K562 (cell line): ENCODE measurements around the gene KRTAP12-2. TPM values are rescaled to one million over a fixed set of nuclear protein-coding genes. Genes with fewer than 3 reads are reported as not detected.

Experiments used
- ATAC-seq: fragments of 200-7000 bp; cut with Tn5 transposase; 3 replicates; pipeline ENCODE4 v1.9.1; 2020; ENCODE audit warnings: moderate library complexity
- BruUV-seq: library from RNA; stranded (reverse); fragments of 400-500 nt; replicated peaks from 2 replicates; lab custom pipeline; 2021; lab: Mats Ljungman, UMichigan
- CTCF ChIA-PET: fragments of 300-600 bp; formaldehyde crosslinking; extraction: SDS; loops from one replicate; lab custom pipeline; 2021; ENCODE audit warnings: low intra/inter-chr PET ratio; lab: Yijun Ruan, JAX
- POLR2A ChIA-PET: fragments of 300-600, 350-650 bp; sonication (Branson Sonifier 250); formaldehyde crosslinking; extraction: SDS; loops from one replicate; lab custom pipeline; 2021; ENCODE audit warnings: antibody characterized with exemption, inconsistent platforms; lab: Yijun Ruan, JAX
- DNase-seq, 4 experiments: peaks; one replicate each; pipeline versions ENCODE4 v3.0.0 to v3.0.0-alpha.2; 2011 to 2018; ENCODE audit warnings: low spot score in 3 of 4, mixed read lengths in 3 of 4; ENCODE audit errors: extremely low read depth in 1 of 4
- FAIRE-seq: peaks from 2 replicates; lab custom pipeline; 2011; peaks lifted over from hg19 to GRCh38; lab: Jason Lieb, UNC
- H2AFZ ChIP-seq: 2 replicates; pipeline ENCODE4 v1.6.0; 2011; ENCODE audit warnings: low read depth, low read length, control low read depth, inconsistent platforms
- H3K27ac ChIP-seq: fragments of 200-600 bp; 3 replicates; pipeline ENCODE4 v1.8.0; 2011; ENCODE audit warnings: low read depth, mild to moderate bottlenecking, control low read depth, inconsistent platforms, low read length, moderate library complexity, mixed read lengths; ENCODE audit errors: extremely low read depth
- H3K27me3 ChIP-seq, 2 experiments: fragments of 300-600 bp in 1 of 2; 2 replicates in 1 of 2; 3 replicates in 1 of 2; pipeline versions ENCODE4 v1.6.0 to v1.8.0; 2011; ENCODE audit warnings: inconsistent platforms in 2 of 2, low read length in 2 of 2, mild to moderate bottlenecking in 1 of 2, mixed read lengths in 1 of 2, moderate library complexity in 1 of 2; ENCODE audit not compliant: control insufficient read depth in 2 of 2, insufficient read depth in 2 of 2
- H3K36me3 ChIP-seq: fragments of 300-600 bp; 3 replicates; pipeline ENCODE4 v1.8.0; 2011; ENCODE audit warnings: mild to moderate bottlenecking, low read length, inconsistent platforms; ENCODE audit not compliant: control insufficient read depth, insufficient read depth
- H3K4me1 ChIP-seq, 2 experiments: fragments of 200-600 bp in 1 of 2; replicated peaks in 1 of 2; 2 replicates in 1 of 2; 3 replicates in 1 of 2; pipeline versions ENCODE4 v1.5.1 to v1.8.0; 2011; ENCODE audit warnings: inconsistent platforms in 2 of 2, low read length in 2 of 2, mild to moderate bottlenecking in 1 of 2, mixed read lengths in 1 of 2, moderate library complexity in 1 of 2; ENCODE audit not compliant: control insufficient read depth in 2 of 2, insufficient read depth in 2 of 2
- H3K4me2 ChIP-seq: 2 replicates; pipeline ENCODE4 v1.6.1; 2011; ENCODE audit warnings: low read length, control low read depth, inconsistent platforms, mixed read lengths; ENCODE audit not compliant: insufficient read depth
- H3K4me3 ChIP-seq: fragments of 200-600 bp; sonication (generic), shearing (Covaris generic); 2 replicates; pipeline ENCODE4 v1.5.1; 2016; ENCODE audit warnings: control low read depth, inconsistent platforms
- H3K79me2 ChIP-seq: fragments of 200-600 bp; 3 replicates; pipeline ENCODE4 v1.8.0; 2011; ENCODE audit warnings: low read length, inconsistent platforms; ENCODE audit not compliant: control insufficient read depth, insufficient read depth
- H3K9ac ChIP-seq, 2 experiments: 2 replicates each; pipeline versions ENCODE4 v1.6.0 to v1.6.1; 2011; ENCODE audit warnings: low read depth in 2 of 2, low read length in 2 of 2, control low read depth in 1 of 2, inconsistent platforms in 1 of 2, mild to moderate bottlenecking in 1 of 2, mixed read lengths in 1 of 2; ENCODE audit not compliant: insufficient read depth in 1 of 2
- H3K9me1 ChIP-seq: one replicate; pipeline ENCODE4 v1.6.0; 2011; ENCODE audit warnings: inconsistent platforms, mild to moderate bottlenecking, low read length, moderate library complexity; ENCODE audit not compliant: control insufficient read depth, insufficient read depth
- H3K9me3 ChIP-seq: replicated peaks from 2 replicates; pipeline ENCODE4 v1.5.1; 2011; ENCODE audit warnings: low read depth, low read length, inconsistent platforms; ENCODE audit not compliant: control insufficient read depth, insufficient read depth
- H4K20me1 ChIP-seq: replicated peaks from 2 replicates; pipeline ENCODE4 v1.6.1; 2011; ENCODE audit warnings: low read length, inconsistent platforms, mixed read lengths; ENCODE audit not compliant: control insufficient read depth, insufficient read depth
- CHCHD3 ChIP-seq: fragments of 250-450 bp; sonication (Bioruptor Pico); IDR thresholded peaks from 2 replicates; pipeline ENCODE4 v2.1.2; 2022; ENCODE audit warnings: mild to moderate bottlenecking
- NR2F6 ChIP-seq: fragments of 450-650 bp; formaldehyde crosslinking; IDR thresholded peaks from 2 replicates; pipeline ENCODE4 v1.4.0; 2020; ENCODE audit warnings: mild to moderate bottlenecking
- PRMT5 ChIP-seq: sonication (generic); formaldehyde crosslinking; IDR thresholded peaks from 2 replicates; pipeline ENCODE4 v1.5.0; 2020; ENCODE audit warnings: missing genetic modification reagents
- WGBS: fragments of 100-300 bp; shearing (Covaris generic); methylation state at CpG from one replicate; pipeline ENCODE4 v1.1.6; 2016; ENCODE audit warnings: low coverage, mixed read lengths; ENCODE audit not compliant: insufficient coverage; ENCODE audit errors: missing lambda C conversion rate; 5-methylcytosine and 5-hydroxymethylcytosine counted together
- in situ Hi-C: fragments of 300-500 bp; cut with MboI; formaldehyde crosslinking; loops from 4 replicates; pipeline ENCODE4 v1.15.0; 2018; ENCODE audit warnings: inconsistent platforms, mixed read lengths
- intact Hi-C: fragments of 100-400 bp; cut with micrococcal nuclease; formaldehyde crosslinking; loops from 2 replicates; pipeline ENCODE4 v1.14.2; 2022
- polyA plus RNA-seq, 8 experiments: library from polyadenylated mRNA; depleted of rRNA in 4 of 8; stranded (reverse) in 5 of 8; unstranded in 3 of 8; fragments of >200 nt; fragmentation: Nextera tagmentation in 2 of 8; fragmentation: Illumina TruSeq in 1 of 8; extraction: Ambion mirVana in 2 of 8; extraction: Trizol in 1 of 8; gene quantifications; 2 replicates each; pipeline versions ENCODE4 v1.2.1 to v1.2.3, GENCODE V29; 2011 to 2014; ENCODE audit warnings: inconsistent platforms in 1 of 8, missing spikeins in 1 of 8
- small RNA-seq: library from RNA; depleted of rRNA; stranded (forward); fragments of <200 nt; gene quantifications from one replicate; pipeline ENCODE3, GENCODE V24; 2014
- total RNA-seq, 7 experiments: library from RNA; depleted of rRNA in 6 of 7; stranded (reverse); fragments of >200 nt in 6 of 7; fragmentation: Illumina TruSeq in 2 of 7; extraction: Trizol in 2 of 7; gene quantifications; 2 replicates each; pipeline versions ENCODE4 v1.2.1 to v1.2.3, GENCODE V29; 2011 to 2021; ENCODE audit warnings: low replicate concordance in 1 of 7
- TF ChIP-seq, protein P1 (sequence below): sonication (generic); formaldehyde crosslinking; IDR thresholded peaks from 2 replicates; pipeline ENCODE4 v1.4.0; 2020; ENCODE audit warnings: mild to moderate bottlenecking, missing genetic modification reagents

Gene KRTAP12-2
- total and polyA plus RNA-seq, 9 of the 15 experiments (the other 6 are each of a cell fraction or from before 2014, with no cell fraction given), result not detected

DNA sequence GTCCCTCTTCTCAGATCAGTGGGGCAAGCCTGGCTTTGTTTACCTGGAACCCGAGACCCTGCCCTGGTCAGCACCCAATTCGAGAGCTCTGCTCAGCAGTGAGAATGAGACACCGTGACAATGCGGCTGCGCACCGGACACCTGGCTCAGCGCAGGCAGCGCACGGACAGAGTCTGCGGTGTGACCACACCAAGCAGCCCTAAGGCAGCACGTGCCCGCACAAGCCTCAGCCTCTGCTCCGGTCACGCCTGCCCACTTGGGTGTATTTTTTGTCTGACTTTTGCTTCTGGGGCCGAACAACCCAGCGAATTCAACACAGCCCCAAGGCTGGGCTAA lies 50.2 kb downstream of the KRTAP12-2 start:
- Histone ChIP-seq H3K27me3 (peaks cover 14 to 44% of the 10 kb centered on the region in 2 experiments; a peak in 4 of 5 replicates), H3K9me1 (peaks cover 3% of the 10 kb centered on the region), H3K4me2 (no peak overlapping the region), H2AFZ (no peak overlapping the region), H3K79me2 (no peaks in the 10 kb centered on the region), H3K27ac (no peak overlapping the region), H3K9ac (no peak overlapping the region), H3K4me3 (no peak overlapping the region), H3K4me1 (peaks cover 0 to 10% of the 10 kb centered on the region in 2 experiments; a peak in 2 of 5 replicates), H4K20me1 (no peaks in the 10 kb centered on the region), H3K36me3 (no peaks in the 10 kb centered on the region), H3K9me3 (no peaks in the 10 kb centered on the region; the same call in 1 of the 2 replicates)
- FAIRE-seq (no peak), ATAC-seq (no peak), DNase-seq (no peak)
- POLR2A ChIA-PET, result interaction anchor here (0.6 kb wide), 1 partner anchor 229 kb away, joined by 3 read pairs; no protein-coding TSS in a partner anchor
- CTCF ChIA-PET, result no interaction called here
- BruUV-seq, result no TSS peak
- intact Hi-C loops, result no loop called here
- in situ Hi-C loops, result no loop called here
- TF ChIP-seq PRMT5 (no peak), CHCHD3 (no peak), NR2F6 (no peak)
- TF ChIP-seq, protein P1, sequence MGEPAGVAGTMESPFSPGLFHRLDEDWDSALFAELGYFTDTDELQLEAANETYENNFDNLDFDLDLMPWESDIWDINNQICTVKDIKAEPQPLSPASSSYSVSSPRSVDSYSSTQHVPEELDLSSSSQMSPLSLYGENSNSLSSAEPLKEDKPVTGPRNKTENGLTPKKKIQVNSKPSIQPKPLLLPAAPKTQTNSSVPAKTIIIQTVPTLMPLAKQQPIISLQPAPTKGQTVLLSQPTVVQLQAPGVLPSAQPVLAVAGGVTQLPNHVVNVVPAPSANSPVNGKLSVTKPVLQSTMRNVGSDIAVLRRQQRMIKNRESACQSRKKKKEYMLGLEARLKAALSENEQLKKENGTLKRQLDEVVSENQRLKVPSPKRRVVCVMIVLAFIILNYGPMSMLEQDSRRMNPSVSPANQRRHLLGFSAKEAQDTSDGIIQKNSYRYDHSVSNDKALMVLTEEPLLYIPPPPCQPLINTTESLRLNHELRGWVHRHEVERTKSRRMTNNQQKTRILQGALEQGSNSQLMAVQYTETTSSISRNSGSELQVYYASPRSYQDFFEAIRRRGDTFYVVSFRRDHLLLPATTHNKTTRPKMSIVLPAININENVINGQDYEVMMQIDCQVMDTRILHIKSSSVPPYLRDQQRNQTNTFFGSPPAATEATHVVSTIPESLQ (CRISPR knock-in tag), result no peak
- WGBS, result under 1% methylated on average over 16 of the region's 16 CpGs

Small RNAs within 50 kb of the gene (small RNA-seq; reads per million reads assigned to genes)
- not detected for gene KRTAP12-6P

Other genes with a start within 250 kb of the KRTAP12-2 start
Only the 7 nearest of the 20 such genes appear.
- not detected in 2 replicates for gene KRTAP10-9, start 39.8 kb downstream of the KRTAP12-2 start, total RNA-seq (2014; rRNA removed)
- gene KRTAP10-9, start 39.8 kb downstream of the KRTAP12-2 start, total RNA-seq (2014; rRNA removed; fragmentation: Illumina TruSeq; extraction: Trizol), result not detected in 2 replicates
- not detected in 2 replicates for gene KRTAP10-9, start 39.8 kb downstream of the KRTAP12-2 start, total RNA-seq (2015; rRNA removed; fragmentation: Illumina TruSeq; extraction: Trizol)
- not detected in 2 replicates for gene KRTAP10-9, start 39.8 kb downstream of the KRTAP12-2 start, total RNA-seq (2021)
- gene KRTAP10-9, start 39.8 kb downstream of the KRTAP12-2 start, polyA plus RNA-seq (2011; rRNA removed), result not detected in 2 replicates
- gene KRTAP10-9, start 39.8 kb downstream of the KRTAP12-2 start, polyA plus RNA-seq (2014; fragmentation: Illumina TruSeq; extraction: Trizol), result not detected in 2 replicates
- gene KRTAP10-9, start 39.8 kb downstream of the KRTAP12-2 start, polyA plus RNA-seq (2014; fragmentation: Nextera tagmentation; extraction: Ambion mirVana), result not detected
- not detected in 2 replicates for gene KRTAP10-9, start 39.8 kb downstream of the KRTAP12-2 start, polyA plus RNA-seq (2014; rRNA removed)
- gene KRTAP10-10, start 29.6 kb downstream of the KRTAP12-2 start, total RNA-seq (2014; rRNA removed), result not detected in 2 replicates
- not detected in 2 replicates for gene KRTAP10-10, start 29.6 kb downstream of the KRTAP12-2 start, total RNA-seq (2014; rRNA removed; fragmentation: Illumina TruSeq; extraction: Trizol)
- not detected in 2 replicates for gene KRTAP10-10, start 29.6 kb downstream of the KRTAP12-2 start, total RNA-seq (2015; rRNA removed; fragmentation: Illumina TruSeq; extraction: Trizol)
- gene KRTAP10-10, start 29.6 kb downstream of the KRTAP12-2 start, total RNA-seq (2021), result not detected in 2 replicates
- gene KRTAP10-10, start 29.6 kb downstream of the KRTAP12-2 start, polyA plus RNA-seq (2011; rRNA removed), result not detected in 2 replicates
- gene KRTAP10-10, start 29.6 kb downstream of the KRTAP12-2 start, polyA plus RNA-seq (2014; fragmentation: Illumina TruSeq; extraction: Trizol), result not detected in 2 replicates
- gene KRTAP10-10, start 29.6 kb downstream of the KRTAP12-2 start, polyA plus RNA-seq (2014; fragmentation: Nextera tagmentation; extraction: Ambion mirVana), result not detected
- not detected in 2 replicates for gene KRTAP10-10, start 29.6 kb downstream of the KRTAP12-2 start, polyA plus RNA-seq (2014; rRNA removed)
- gene KRTAP10-11, start 20.5 kb downstream of the KRTAP12-2 start, total RNA-seq (2014; rRNA removed), result not detected in 2 replicates
- gene KRTAP10-11, start 20.5 kb downstream of the KRTAP12-2 start, total RNA-seq (2014; rRNA removed; fragmentation: Illumina TruSeq; extraction: Trizol), result not detected in 2 replicates
- not detected in 2 replicates for gene KRTAP10-11, start 20.5 kb downstream of the KRTAP12-2 start, total RNA-seq (2015; rRNA removed; fragmentation: Illumina TruSeq; extraction: Trizol)
- not detected in 2 replicates for gene KRTAP10-11, start 20.5 kb downstream of the KRTAP12-2 start, total RNA-seq (2021)
- not detected in 2 replicates for gene KRTAP10-11, start 20.5 kb downstream of the KRTAP12-2 start, polyA plus RNA-seq (2011; rRNA removed)
- gene KRTAP10-11, start 20.5 kb downstream of the KRTAP12-2 start, polyA plus RNA-seq (2014; fragmentation: Illumina TruSeq; extraction: Trizol), result not detected in 2 replicates
- gene KRTAP10-11, start 20.5 kb downstream of the KRTAP12-2 start, polyA plus RNA-seq (2014; fragmentation: Nextera tagmentation; extraction: Ambion mirVana), result not detected
- gene KRTAP10-11, start 20.5 kb downstream of the KRTAP12-2 start, polyA plus RNA-seq (2014; rRNA removed), result not detected in 2 replicates
- gene KRTAP12-4, start 12.3 kb downstream of the KRTAP12-2 start, total RNA-seq (2014; rRNA removed), result not detected in 2 replicates
- not detected in 2 replicates for gene KRTAP12-4, start 12.3 kb downstream of the KRTAP12-2 start, total RNA-seq (2014; rRNA removed; fragmentation: Illumina TruSeq; extraction: Trizol)
- not detected in 2 replicates for gene KRTAP12-4, start 12.3 kb downstream of the KRTAP12-2 start, total RNA-seq (2015; rRNA removed; fragmentation: Illumina TruSeq; extraction: Trizol)
- gene KRTAP12-4, start 12.3 kb downstream of the KRTAP12-2 start, total RNA-seq (2021), result not detected in 2 replicates
- gene KRTAP12-4, start 12.3 kb downstream of the KRTAP12-2 start, polyA plus RNA-seq (2011; rRNA removed), result not detected in 2 replicates
- not detected in 2 replicates for gene KRTAP12-4, start 12.3 kb downstream of the KRTAP12-2 start, polyA plus RNA-seq (2014; fragmentation: Illumina TruSeq; extraction: Trizol)
- not detected for gene KRTAP12-4, start 12.3 kb downstream of the KRTAP12-2 start, polyA plus RNA-seq (2014; fragmentation: Nextera tagmentation; extraction: Ambion mirVana)
- not detected in 2 replicates for gene KRTAP12-4, start 12.3 kb downstream of the KRTAP12-2 start, polyA plus RNA-seq (2014; rRNA removed)
- not detected in 2 replicates for gene KRTAP12-3, start 9.0 kb downstream of the KRTAP12-2 start, total RNA-seq (2014; rRNA removed)
- gene KRTAP12-3, start 9.0 kb downstream of the KRTAP12-2 start, total RNA-seq (2014; rRNA removed; fragmentation: Illumina TruSeq; extraction: Trizol), result not detected in 2 replicates
- not detected in 2 replicates for gene KRTAP12-3, start 9.0 kb downstream of the KRTAP12-2 start, total RNA-seq (2015; rRNA removed; fragmentation: Illumina TruSeq; extraction: Trizol)
- not detected in 2 replicates for gene KRTAP12-3, start 9.0 kb downstream of the KRTAP12-2 start, total RNA-seq (2021)
- not detected in 2 replicates for gene KRTAP12-3, start 9.0 kb downstream of the KRTAP12-2 start, polyA plus RNA-seq (2011; rRNA removed)
- not detected in 2 replicates for gene KRTAP12-3, start 9.0 kb downstream of the KRTAP12-2 start, polyA plus RNA-seq (2014; fragmentation: Illumina TruSeq; extraction: Trizol)
- not detected for gene KRTAP12-3, start 9.0 kb downstream of the KRTAP12-2 start, polyA plus RNA-seq (2014; fragmentation: Nextera tagmentation; extraction: Ambion mirVana)
- not detected in 2 replicates for gene KRTAP12-3, start 9.0 kb downstream of the KRTAP12-2 start, polyA plus RNA-seq (2014; rRNA removed)
- gene KRTAP12-1, start 15.2 kb upstream of the KRTAP12-2 start, total RNA-seq (2014; rRNA removed), result not detected in 2 replicates
- gene KRTAP12-1, start 15.2 kb upstream of the KRTAP12-2 start, total RNA-seq (2014; rRNA removed; fragmentation: Illumina TruSeq; extraction: Trizol), result not detected in 2 replicates
- not detected in 2 replicates for gene KRTAP12-1, start 15.2 kb upstream of the KRTAP12-2 start, total RNA-seq (2015; rRNA removed; fragmentation: Illumina TruSeq; extraction: Trizol)
- not detected in 2 replicates for gene KRTAP12-1, start 15.2 kb upstream of the KRTAP12-2 start, total RNA-seq (2021)
- gene KRTAP12-1, start 15.2 kb upstream of the KRTAP12-2 start, polyA plus RNA-seq (2011; rRNA removed), result not detected in 2 replicates
- gene KRTAP12-1, start 15.2 kb upstream of the KRTAP12-2 start, polyA plus RNA-seq (2014; fragmentation: Illumina TruSeq; extraction: Trizol), result not detected in 2 replicates
- not detected for gene KRTAP12-1, start 15.2 kb upstream of the KRTAP12-2 start, polyA plus RNA-seq (2014; fragmentation: Nextera tagmentation; extraction: Ambion mirVana)
- gene KRTAP12-1, start 15.2 kb upstream of the KRTAP12-2 start, polyA plus RNA-seq (2014; rRNA removed), result not detected in 2 replicates
- not detected in 2 replicates for gene KRTAP10-12, start 30.2 kb upstream of the KRTAP12-2 start, total RNA-seq (2014; rRNA removed)
- gene KRTAP10-12, start 30.2 kb upstream of the KRTAP12-2 start, total RNA-seq (2014; rRNA removed; fragmentation: Illumina TruSeq; extraction: Trizol), result not detected in 2 replicates
- not detected in 2 replicates for gene KRTAP10-12, start 30.2 kb upstream of the KRTAP12-2 start, total RNA-seq (2015; rRNA removed; fragmentation: Illumina TruSeq; extraction: Trizol)
- gene KRTAP10-12, start 30.2 kb upstream of the KRTAP12-2 start, total RNA-seq (2021), result not detected in 2 replicates
- not detected in 2 replicates for gene KRTAP10-12, start 30.2 kb upstream of the KRTAP12-2 start, polyA plus RNA-seq (2011; rRNA removed)
- not detected in 2 replicates for gene KRTAP10-12, start 30.2 kb upstream of the KRTAP12-2 start, polyA plus RNA-seq (2014; fragmentation: Illumina TruSeq; extraction: Trizol)
- gene KRTAP10-12, start 30.2 kb upstream of the KRTAP12-2 start, polyA plus RNA-seq (2014; fragmentation: Nextera tagmentation; extraction: Ambion mirVana), result not detected
- not detected in 2 replicates for gene KRTAP10-12, start 30.2 kb upstream of the KRTAP12-2 start, polyA plus RNA-seq (2014; rRNA removed)